Endothelial cell of umbilical vein (primary cell): ENCODE measurements around the gene RAB3IL1. TPM values are rescaled to one million over a fixed set of nuclear protein-coding genes. Genes with fewer than 3 reads are reported as not detected.

Experiments used
- BruUV-seq: library from RNA; stranded (reverse); fragments of 400-500 nt; replicated peaks from 2 replicates; lab custom pipeline; 2021; lab: Mats Ljungman, UMichigan
- CTCF ChIA-PET: fragments of 300-600, 350-600 bp; sonication (Branson Sonifier 250); formaldehyde crosslinking; loops from one replicate; lab custom pipeline; 2021; ENCODE audit warnings: antibody characterized with exemption, inconsistent platforms; lab: Charles Lee
- POLR2A ChIA-PET: fragments of 300-600, 350-600 bp; sonication (Branson Sonifier 250); formaldehyde crosslinking; loops from one replicate; lab custom pipeline; 2021; ENCODE audit warnings: antibody characterized with exemption, inconsistent platforms; lab: Charles Lee
- DNase-seq: peaks from one replicate; pipeline ENCODE4 v3.0.0-alpha.2; 2011; ENCODE audit warnings: low read depth, low spot score
- FAIRE-seq: peaks from 2 replicates; lab custom pipeline; 2011; peaks lifted over from hg19 to GRCh38; lab: Jason Lieb, UNC
- H2AFZ ChIP-seq: 2 replicates; pipeline ENCODE4 v1.6.0; 2012; ENCODE audit warnings: low read depth, low read length, control low read depth, inconsistent platforms
- H3K27ac ChIP-seq: 2 replicates; pipeline ENCODE4 v1.5.1; 2011; ENCODE audit warnings: low read depth, mild to moderate bottlenecking, control low read depth, low read length, moderate library complexity; ENCODE audit not compliant: insufficient read depth
- H3K27me3 ChIP-seq, 2 experiments: 2 replicates each; pipeline versions ENCODE4 v1.6.0 to v1.6.1; 2011; ENCODE audit warnings: low read length in 2 of 2, mixed read lengths in 1 of 2; ENCODE audit not compliant: control insufficient read depth in 2 of 2, insufficient read depth in 2 of 2
- H3K36me3 ChIP-seq, 2 experiments: 2 replicates in 1 of 2; 3 replicates in 1 of 2; pipeline ENCODE4 v1.5.1; 2011; ENCODE audit warnings: low read length in 2 of 2, mild to moderate bottlenecking in 1 of 2, moderate library complexity in 1 of 2; ENCODE audit not compliant: control insufficient read depth in 2 of 2, insufficient read depth in 2 of 2; ENCODE audit errors: extremely low read depth in 1 of 2
- H3K4me1 ChIP-seq: 3 replicates; pipeline ENCODE4 v1.5.1; 2011; ENCODE audit warnings: mild to moderate bottlenecking, low read length; ENCODE audit not compliant: control insufficient read depth, insufficient read depth; ENCODE audit errors: extremely low read depth
- H3K4me2 ChIP-seq: 2 replicates; pipeline ENCODE4 v1.6.1; 2011; ENCODE audit warnings: low read length, control low read depth, mixed read lengths; ENCODE audit not compliant: insufficient read depth
- H3K4me3 ChIP-seq, 3 experiments: fragments of 200-600 bp in 1 of 3; sonication (generic), shearing (Covaris generic) in 1 of 3; replicated peaks in 1 of 3; 2 replicates each; pipeline ENCODE4 v1.5.1; 2011 to 2016; ENCODE audit warnings: control low read depth in 3 of 3, low read length in 3 of 3, mild to moderate bottlenecking in 2 of 3, inconsistent platforms in 1 of 3, low read depth in 1 of 3, moderate library complexity in 1 of 3; ENCODE audit not compliant: insufficient read depth in 1 of 3
- H3K79me2 ChIP-seq: 2 replicates; pipeline ENCODE4 v1.6.0; 2012; ENCODE audit warnings: low read length, inconsistent platforms; ENCODE audit not compliant: control insufficient read depth, insufficient read depth
- H3K9ac ChIP-seq: replicated peaks from 2 replicates; pipeline ENCODE3; 2011; ENCODE audit warnings: low read length, control low read depth; ENCODE audit not compliant: insufficient read depth; ENCODE audit errors: extremely low read depth
- H3K9me1 ChIP-seq: replicated peaks from 3 replicates; pipeline ENCODE4 v1.6.0; 2011; ENCODE audit warnings: mild to moderate bottlenecking, low read length; ENCODE audit not compliant: control insufficient read depth, insufficient read depth; ENCODE audit errors: extremely low read depth
- H3K9me3 ChIP-seq: replicated peaks from 2 replicates; pipeline ENCODE4 v1.5.1; 2012; ENCODE audit warnings: low read length, inconsistent platforms; ENCODE audit not compliant: control insufficient read depth, insufficient read depth
- H4K20me1 ChIP-seq: replicated peaks from 2 replicates; pipeline ENCODE3; 2011; ENCODE audit warnings: mild to moderate bottlenecking, low read length; ENCODE audit not compliant: control insufficient read depth, insufficient read depth; ENCODE audit errors: extremely low read depth
- CTCF ChIP-seq, 2 donors: IDR thresholded peaks; 1 replicate in 1 of 2; 2 replicates in 1 of 2; pipeline ENCODE4 v1.5.1; 2011; ENCODE audit warnings: low read length in 2 of 2, mild to moderate bottlenecking in 2 of 2, moderate library complexity in 2 of 2, control low read depth in 1 of 2, inconsistent platforms in 1 of 2, low read depth in 1 of 2; ENCODE audit not compliant: insufficient read depth in 1 of 2; ENCODE audit errors: extremely low read depth in 1 of 2
- EZH2 ChIP-seq: IDR thresholded peaks from 2 replicates; pipeline ENCODE4 v1.6.1; 2012; ENCODE audit warnings: borderline replicate concordance, low read depth, mild to moderate bottlenecking, moderate library complexity, low read length, inconsistent platforms; ENCODE audit not compliant: severe bottlenecking
- FOS ChIP-seq: IDR thresholded peaks from 2 replicates; pipeline ENCODE4 v1.6.1; 2011; ENCODE audit warnings: mild to moderate bottlenecking, low read length, moderate library complexity, borderline replicate concordance; ENCODE audit not compliant: insufficient read depth
- JUN ChIP-seq: IDR thresholded peaks from 2 replicates; pipeline ENCODE4 v1.6.1; 2011; ENCODE audit warnings: borderline replicate concordance, low read depth; ENCODE audit not compliant: insufficient read length, insufficient read depth
- MAX ChIP-seq: IDR thresholded peaks from 2 replicates; pipeline ENCODE4 v1.6.1; 2011; ENCODE audit not compliant: insufficient read depth, insufficient read length
- MYC ChIP-seq: IDR thresholded peaks from one replicate; pipeline ENCODE4 v1.6.1; 2011; ENCODE audit warnings: mild to moderate bottlenecking, low read depth, low read length
- POLR2A ChIP-seq: IDR thresholded peaks from 2 replicates; pipeline ENCODE4 v1.6.1; 2012; ENCODE audit warnings: low read depth, mild to moderate bottlenecking, control low read depth, low read length
- POLR2AphosphoS5 ChIP-seq: IDR thresholded peaks from 2 replicates; pipeline ENCODE4 v1.6.1; 2012; ENCODE audit warnings: low read depth, mild to moderate bottlenecking, control low read depth, low read length, moderate library complexity; ENCODE audit not compliant: insufficient read depth
- dilution Hi-C: fragments of 300-500 bp; cut with MboI; formaldehyde crosslinking; loops from one replicate; pipeline ENCODE4 v1.15.0; 2019; ENCODE audit warnings: low sequenced_read_pairs; ENCODE audit not compliant: extremely low pct_ligation_motif_present
- intact Hi-C: fragments of 100-400 bp; cut with micrococcal nuclease; formaldehyde crosslinking; loops from one replicate; pipeline ENCODE4 v1.10.0; 2022
- polyA plus RNA-seq, 4 experiments: library from polyadenylated mRNA; depleted of rRNA in 3 of 4; stranded (reverse) in 3 of 4; unstranded in 1 of 4; fragments of >200 nt; gene quantifications; 2 replicates each; pipeline versions ENCODE4 v1.2.1 to v1.2.3, GENCODE V29; 2011 to 2012; ENCODE audit warnings: missing spikeins in 1 of 4
- total RNA-seq: library from RNA; stranded (reverse); gene quantifications from 2 replicates; pipeline ENCODE4 v1.2.3, GENCODE V29; 2021

RAB3IL1 gene
- total and polyA plus RNA-seq, 2 donors (not counting 3 experiments of a cell fraction or from before 2014, with no cell fraction given): 1.8 to 3.6 TPM

- Histone ChIP-seq H3K79me2 (peaks cover 9% of the 10 kb centered on the region), H3K27ac (no peak overlapping the region), H3K36me3 (peaks cover 40 to 48% of the 10 kb centered on the region in 2 experiments), H3K4me1 (no peaks in the 10 kb centered on the region), H3K9ac (no peak overlapping the region), H3K9me3 (no peaks in the 10 kb centered on the region), H3K9me1 (no peaks in the 10 kb centered on the region), H3K4me3 (no peak overlapping the region), H3K4me2 (no peak overlapping the region), H3K27me3 (no peaks in the 10 kb centered on the region), H4K20me1 (no peaks in the 10 kb centered on the region), H2AFZ (no peak overlapping the region)
- POLR2A ChIA-PET: no interaction called here
- CTCF ChIA-PET: no interaction called here
- TF ChIP-seq EZH2 (no peak), JUN (no peak), POLR2AphosphoS5 (no peak), POLR2A (no peak), MYC (no peak), CTCF (IDR thresholded peaks at IDR 0.05; ENCODE audit: extremely low read depth in 1 of 2, insufficient read depth in 1 of 2, low read depth in 1 of 2, low read length in 2 of 2) (no peak), FOS (no peak), MAX (no peak)
- FAIRE-seq (no peak), DNase-seq (no peak)
- no TSS peak for BruUV-seq
- intact Hi-C loops (no loop called here), dilution Hi-C loops (no loop called here)
These were observed 62.2 kb downstream of the RAB3IL1 start for GRCh38 chr11:61854966-61855714.
